ENCODE data around the gene TRMT11. TPM values are rescaled to one million over a fixed set of nuclear protein-coding genes. Genes with fewer than 3 reads are reported as not detected.

Gene TRMT11
- total RNA-seq, 1 donor, result 30.5 TPM

DNA sequence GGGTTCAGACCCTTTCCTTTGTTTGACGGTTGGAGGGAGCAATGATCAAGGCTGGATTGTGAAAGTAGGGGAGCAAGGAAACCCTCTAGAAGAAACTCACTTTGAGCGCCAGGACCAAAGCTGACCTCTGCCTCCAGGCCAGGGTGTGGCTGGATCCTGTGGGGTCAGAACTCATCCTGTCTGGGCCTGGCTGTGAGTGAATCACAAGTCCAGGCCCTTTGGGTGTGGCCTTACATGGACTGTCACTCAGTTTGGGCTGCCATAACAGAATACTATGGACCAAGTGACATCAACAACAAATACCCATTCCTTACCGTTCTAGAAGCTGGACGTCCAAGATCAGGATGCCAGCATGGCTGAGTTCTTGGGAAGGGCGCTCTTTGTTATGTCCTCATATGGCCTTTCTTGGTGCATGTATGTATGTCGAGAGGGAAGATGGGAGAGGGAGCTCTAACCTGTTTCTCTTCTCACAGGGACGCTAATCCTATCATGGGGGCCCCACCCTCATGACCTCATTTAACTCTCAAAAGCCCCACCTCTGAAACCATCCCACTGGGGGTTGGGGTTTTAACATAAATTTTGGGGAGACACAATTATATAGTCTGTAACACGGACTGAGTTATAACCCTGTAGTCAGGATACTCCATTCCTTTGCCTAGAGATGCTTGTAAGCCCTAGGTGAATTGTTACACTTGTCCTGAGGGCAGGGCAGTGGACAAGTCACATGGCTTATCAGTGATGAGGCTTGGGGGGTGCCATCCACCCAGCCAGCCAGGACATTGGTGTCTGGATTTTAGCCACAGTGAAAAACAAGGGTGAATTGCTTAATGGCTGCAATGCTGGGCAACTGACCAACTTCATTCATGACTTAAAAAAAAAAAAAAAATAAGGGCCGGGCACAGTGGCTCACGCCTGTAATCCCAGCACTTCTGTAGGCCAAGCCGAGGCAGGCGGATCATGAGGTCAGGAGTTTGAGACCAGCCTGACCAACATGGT, 80.0 kb downstream of the TRMT11 start:
- no peak overlapping the region for H3K4me3 ChIP-seq (ENCODE audit: low read depth, low read length)
- peak; percentile 23 for DNase-seq (ENCODE audit: low read depth)
- TF ChIP-seq, protein P1, sequence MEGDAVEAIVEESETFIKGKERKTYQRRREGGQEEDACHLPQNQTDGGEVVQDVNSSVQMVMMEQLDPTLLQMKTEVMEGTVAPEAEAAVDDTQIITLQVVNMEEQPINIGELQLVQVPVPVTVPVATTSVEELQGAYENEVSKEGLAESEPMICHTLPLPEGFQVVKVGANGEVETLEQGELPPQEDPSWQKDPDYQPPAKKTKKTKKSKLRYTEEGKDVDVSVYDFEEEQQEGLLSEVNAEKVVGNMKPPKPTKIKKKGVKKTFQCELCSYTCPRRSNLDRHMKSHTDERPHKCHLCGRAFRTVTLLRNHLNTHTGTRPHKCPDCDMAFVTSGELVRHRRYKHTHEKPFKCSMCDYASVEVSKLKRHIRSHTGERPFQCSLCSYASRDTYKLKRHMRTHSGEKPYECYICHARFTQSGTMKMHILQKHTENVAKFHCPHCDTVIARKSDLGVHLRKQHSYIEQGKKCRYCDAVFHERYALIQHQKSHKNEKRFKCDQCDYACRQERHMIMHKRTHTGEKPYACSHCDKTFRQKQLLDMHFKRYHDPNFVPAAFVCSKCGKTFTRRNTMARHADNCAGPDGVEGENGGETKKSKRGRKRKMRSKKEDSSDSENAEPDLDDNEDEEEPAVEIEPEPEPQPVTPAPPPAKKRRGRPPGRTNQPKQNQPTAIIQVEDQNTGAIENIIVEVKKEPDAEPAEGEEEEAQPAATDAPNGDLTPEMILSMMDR (IDR thresholded peaks at IDR 0.05; ENCODE audit: insufficient read depth, low read length), result no peak

DNA sequence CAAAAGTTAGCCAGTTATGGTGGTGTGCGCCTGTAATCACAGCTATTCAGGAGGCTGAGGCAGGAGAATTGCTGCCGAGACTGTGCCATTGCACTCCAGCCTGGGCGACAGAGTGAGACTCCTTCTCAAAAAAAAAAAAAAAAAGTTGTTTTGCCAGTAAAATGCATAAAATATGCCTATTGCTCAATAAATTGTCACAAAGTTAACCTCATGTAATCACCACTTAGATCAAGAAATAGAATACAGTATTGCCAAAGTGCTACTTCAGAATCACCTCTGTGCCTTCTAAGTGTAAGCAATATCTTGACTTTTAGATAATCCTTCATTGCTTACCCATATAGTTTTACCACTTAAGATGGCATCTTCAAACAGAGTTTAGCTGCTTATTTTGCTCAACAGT, 80.7 kb downstream of the TRMT11 start:
- no peak overlapping the region for H3K4me3 ChIP-seq (ENCODE audit: low read depth, low read length)
- DNase-seq (ENCODE audit: low read depth), result no peak
- TF ChIP-seq, protein P1 (IDR thresholded peaks at IDR 0.05; ENCODE audit: insufficient read depth, low read length), result no peak

DNA sequence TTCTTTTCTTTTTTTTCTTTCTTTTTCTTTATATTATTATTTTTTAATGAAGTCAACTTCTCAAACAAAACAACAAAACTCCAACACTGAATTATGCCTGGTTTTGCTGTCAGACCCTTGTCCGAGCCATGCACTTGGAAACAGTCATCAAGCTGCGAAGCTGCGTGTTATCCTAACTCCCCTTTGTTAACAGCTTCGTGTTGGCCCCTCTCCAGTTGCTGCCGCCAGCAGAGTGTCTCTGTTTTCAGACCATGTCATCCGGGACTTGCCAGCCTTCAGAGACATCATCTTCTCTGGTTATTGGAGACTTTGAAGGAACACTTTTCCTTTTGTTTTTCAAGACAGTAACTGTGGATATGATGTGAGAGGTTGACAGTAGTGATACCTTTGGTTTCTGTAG, 83.1 kb downstream of the TRMT11 start:
- TF ChIP-seq, protein P1 (IDR thresholded peaks at IDR 0.05; ENCODE audit: insufficient read depth, low read length), result no peak
- H3K4me3 ChIP-seq (ENCODE audit: low read depth, low read length), result no peak overlapping the region
- DNase-seq (ENCODE audit: low read depth), result no peak

DNA sequence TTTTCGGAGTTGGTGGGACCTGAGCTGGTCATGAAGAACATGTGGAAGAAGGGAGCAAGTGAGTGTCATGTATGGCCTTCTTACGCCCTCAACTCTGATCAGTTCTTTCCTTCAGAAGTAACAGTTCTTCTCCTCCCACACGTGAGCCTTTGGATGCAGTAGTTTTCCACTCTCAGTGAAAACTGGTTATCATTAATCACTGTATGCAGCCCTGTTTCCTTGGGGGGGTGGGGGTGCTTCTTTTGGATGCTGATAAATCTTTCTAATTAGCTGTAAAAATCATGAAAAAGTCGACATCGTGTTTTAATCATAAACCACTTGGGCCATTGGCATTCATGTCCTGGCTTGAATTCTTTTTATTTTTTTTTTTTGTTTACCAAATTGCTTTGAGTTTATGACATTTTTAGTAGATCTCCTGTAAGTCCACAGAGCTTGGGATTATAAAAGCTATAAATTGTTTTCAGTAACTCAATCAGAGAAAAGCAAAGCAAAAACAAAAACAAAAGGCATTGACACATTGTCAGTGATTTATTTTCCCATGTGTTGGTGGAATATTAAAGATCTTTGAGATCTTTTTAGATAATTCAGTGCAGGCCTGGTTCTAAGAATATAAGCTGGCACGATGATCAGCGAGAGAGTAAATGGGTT, 84.8 kb downstream of the TRMT11 start:
- TF ChIP-seq, protein P1 (IDR thresholded peaks at IDR 0.05; ENCODE audit: insufficient read depth, low read length), result no peak
- no peak overlapping the region for H3K4me3 ChIP-seq (ENCODE audit: low read depth, low read length)
- no peak for DNase-seq (ENCODE audit: low read depth)

DNA sequence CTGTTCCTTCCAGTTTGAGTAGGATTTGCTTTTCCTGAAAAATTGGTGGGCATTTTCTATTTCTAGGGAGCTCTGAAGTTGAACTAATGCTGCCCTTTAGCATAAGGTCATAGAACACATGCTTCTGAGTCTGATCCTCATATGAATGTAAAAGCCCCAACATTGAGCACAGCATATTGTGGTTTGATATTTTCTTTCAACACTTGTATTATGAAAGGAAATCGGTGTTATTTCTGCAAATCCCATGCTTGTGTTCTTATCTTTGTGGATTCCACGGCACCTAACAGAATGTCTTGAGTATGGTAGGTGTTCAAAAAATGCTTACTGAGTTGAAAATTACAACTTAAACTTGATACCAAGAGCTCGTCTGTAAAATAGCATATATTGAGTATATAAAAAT, 85.8 kb downstream of the TRMT11 start:
- no peak overlapping the region for H3K4me3 ChIP-seq (ENCODE audit: low read depth, low read length)
- TF ChIP-seq, protein P1 (IDR thresholded peaks at IDR 0.05; ENCODE audit: insufficient read depth, low read length), result no peak
- no peak for DNase-seq (ENCODE audit: low read depth)

DNA sequence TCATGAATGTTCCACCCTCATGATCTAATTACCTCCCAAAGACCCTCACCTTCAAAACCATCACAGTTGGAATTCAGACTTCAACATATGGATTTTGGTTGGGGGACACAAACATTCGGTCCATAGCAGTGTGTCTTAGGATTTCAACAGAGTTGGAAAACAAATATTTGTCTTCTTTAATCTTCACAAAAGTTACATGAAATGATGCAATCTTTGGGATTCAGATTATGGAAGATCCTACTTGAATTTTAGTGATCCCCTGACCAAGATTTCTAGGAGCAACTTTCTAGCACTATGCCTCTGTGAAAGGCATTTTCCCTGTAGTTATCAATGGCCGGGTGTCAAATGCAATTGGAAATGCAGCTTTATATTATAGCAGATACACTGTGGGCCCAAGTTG, 86.5 kb downstream of the TRMT11 start:
- no peak for DNase-seq (ENCODE audit: low read depth)
- no peak overlapping the region for H3K4me3 ChIP-seq (ENCODE audit: low read depth, low read length)
- TF ChIP-seq, protein P1 (IDR thresholded peaks at IDR 0.05; ENCODE audit: insufficient read depth, low read length), result no peak

All from fibroblast of the aortic adventitia (primary cell).